GM19240 (cell line): Measurements from ENCODE around the gene NLRP1.

Source experiments
- DNase-seq: peaks from one replicate; pipeline ENCODE4 v3.0.0; 2011; ENCODE audit warnings: low spot score; ENCODE audit not compliant: insufficient read length

Gene NLRP1

DNA sequence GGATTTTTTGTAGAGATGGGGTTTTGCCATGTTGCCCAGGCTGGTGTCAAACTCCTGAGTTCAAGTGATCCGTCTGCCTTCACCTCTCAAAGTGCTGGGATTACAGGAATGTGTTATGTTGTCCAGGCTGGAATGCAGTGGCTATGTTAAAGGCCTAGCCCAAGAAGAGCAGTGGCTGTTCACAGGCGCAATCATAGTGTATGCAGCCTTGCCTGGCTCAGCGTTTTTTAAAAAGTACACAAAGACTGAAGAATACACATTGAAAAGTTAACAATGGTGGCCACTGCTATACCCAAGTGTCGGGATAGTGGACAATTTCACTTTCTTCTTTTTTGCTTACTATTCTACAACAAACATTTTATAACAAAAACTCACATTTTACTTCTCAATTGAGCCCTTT, 105.3 kb downstream of the NLRP1 start:
- DNase-seq: no peak

DNA sequence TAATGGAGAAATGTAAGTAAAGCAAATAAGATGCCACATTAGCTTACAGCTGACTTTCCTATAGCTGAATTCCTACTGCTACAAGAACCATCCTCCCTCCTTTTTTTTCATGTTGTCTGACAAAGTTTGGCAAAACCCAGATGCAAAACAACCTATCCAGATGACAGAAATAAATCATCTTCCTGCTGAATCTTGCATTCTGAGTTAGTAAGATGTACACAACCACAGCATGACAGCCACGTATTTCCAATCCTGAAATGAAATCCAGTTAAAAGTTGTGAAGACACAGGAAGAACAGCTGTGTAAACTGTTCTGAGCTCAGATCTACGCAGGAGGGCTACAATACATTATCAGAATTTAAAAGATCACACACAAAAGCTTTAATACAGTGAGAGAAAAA, 110.4 kb downstream of the NLRP1 start:
- no peak for DNase-seq

DNA sequence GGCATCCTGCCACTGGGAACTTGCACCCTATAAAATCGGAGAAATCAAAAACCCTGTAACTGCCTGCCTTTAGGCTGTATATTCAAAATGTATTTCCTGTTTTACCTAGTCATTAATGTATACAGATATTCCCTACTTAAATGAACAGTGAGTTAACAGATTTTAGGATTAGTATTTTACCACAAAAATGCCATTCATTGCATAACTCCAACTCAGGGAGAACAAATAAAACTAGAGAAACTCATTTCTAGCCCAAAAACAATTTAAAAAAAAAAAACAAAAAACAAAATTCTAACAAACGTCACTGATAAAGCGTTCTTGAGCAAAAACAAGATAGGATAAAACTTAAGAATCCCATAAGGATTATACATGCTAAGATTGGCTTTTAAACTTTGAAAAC, 111.8 kb downstream of the NLRP1 start:
- DNase-seq: no peak

DNA sequence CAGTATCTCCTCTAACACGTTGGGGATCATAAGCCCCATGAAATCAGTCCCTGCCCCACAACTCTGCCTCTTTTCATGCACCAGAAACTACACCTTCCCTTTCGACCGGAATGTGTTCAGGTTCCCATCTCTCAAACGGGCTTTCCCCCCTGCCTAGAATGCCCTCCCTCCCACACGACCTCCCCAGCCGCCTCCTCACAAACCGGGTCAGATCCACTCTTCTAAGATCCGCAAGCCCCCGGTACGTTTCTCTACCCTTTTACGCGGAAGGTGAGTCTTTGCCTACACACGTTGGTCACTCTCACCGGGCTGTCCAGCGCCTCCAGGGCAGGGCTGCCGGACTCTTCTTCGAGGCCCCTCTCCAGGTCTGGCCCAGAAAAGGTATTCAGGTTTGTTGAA, 116.2 kb downstream of the NLRP1 start:
- DNase-seq: no peak

DNA sequence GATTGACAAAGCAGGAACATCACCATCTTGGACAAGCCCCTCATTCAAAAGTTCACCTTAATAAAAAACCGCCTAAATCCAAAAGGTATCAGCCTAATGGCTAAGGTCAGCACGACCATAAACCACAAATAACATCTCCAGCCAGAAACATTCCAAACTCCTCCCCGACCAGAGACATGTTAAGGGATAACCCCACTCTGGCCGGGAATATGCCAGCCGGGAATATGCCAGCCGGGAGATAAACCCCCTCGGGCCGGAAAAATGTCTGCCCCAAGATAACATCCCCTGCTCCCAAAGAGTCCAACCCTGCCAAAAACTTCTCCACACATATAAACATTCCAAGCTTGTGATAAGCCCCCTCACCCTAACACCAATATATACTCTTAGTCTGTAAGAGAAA, 116.9 kb downstream of the NLRP1 start:
- no peak for DNase-seq

DNA sequence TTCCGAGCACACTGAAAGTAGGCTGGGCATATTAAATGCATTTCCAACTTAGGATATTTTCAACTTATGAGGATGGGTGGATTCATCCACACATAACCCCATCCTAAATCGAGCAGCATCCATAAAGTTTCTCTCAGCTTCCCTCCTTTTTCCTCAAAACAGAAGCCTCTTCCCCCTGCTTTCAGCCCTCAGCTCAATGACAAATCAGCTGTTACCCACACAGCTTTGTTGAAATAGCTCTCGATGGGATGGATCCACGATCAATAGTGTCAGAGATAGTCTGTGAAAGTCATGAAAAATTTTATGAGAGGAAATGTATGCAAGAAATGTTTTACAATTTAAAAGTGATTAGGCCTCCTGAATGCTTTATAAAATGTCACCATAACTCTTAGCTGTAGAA, 118.0 kb downstream of the NLRP1 start:
- DNase-seq: no peak

DNA sequence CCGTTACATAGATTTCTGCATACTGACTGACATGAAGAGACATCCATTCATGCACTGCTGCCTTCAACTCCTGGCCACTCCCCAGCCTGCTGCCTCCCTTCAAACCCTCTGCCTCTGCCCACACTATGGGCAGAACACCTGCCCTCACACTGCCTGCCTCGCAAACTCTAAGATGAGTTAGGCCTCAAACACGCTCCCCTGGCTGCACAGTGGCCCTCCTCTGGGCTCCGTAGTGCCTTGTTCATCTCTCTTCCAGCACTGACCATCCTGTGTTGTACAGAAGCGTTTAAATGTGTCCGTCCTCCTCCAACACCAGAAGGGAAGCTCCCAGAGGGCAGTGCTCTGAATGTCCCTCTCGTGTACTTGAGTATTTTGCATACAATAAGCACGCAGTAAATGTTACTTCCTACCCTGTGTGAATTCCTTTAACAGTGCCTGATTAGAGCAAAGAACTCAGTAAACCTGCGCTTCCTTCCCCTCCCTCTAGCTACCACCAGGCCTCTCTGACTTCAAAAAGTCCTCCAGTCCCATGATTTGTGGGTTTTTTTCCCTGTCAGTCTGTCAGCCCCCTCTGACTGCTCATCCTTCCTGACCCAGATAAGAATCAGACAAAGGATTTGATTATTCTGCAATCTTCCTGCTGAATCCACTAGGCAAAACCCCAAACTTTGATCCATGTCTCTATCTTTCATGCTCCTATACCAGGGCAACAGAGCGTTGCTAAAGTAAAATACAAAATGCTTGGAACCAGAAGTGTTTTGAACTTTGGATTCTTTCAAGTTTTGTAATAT, 119.4 kb downstream of the NLRP1 start:
- DNase-seq: no peak
